CD4-positive, CD25-positive, alpha-beta regulatory T cell (primary cell): ENCODE data around the gene ABCC12. TPM values are rescaled to one million over a fixed set of nuclear protein-coding genes. Genes with fewer than 3 reads are reported as not detected.
"Not testable (repeated sequence)": the region's sequence is repeated elsewhere in the genome, so short reads cannot be mapped to it uniquely, and the experiment has no call there.

Source experiments
- ATAC-seq, 2 donors: fragments of 150-1000 bp; cut with Tn5 transposase; one replicate each; pipeline ENCODE4 v1.10.0; 2021; ENCODE audit warnings: low read depth in 2 of 2, moderate number of reproducible peaks in 2 of 2, moderate library complexity in 1 of 2
- DNase-seq, 3 donors: peaks; one replicate each; pipeline versions ENCODE4 v3.0.0 to v3.0.0-alpha.2; 2012 to 2022; ENCODE audit warnings: mixed read lengths in 1 of 3
- H3K27ac ChIP-seq: one replicate; pipeline ENCODE4 v1.7.0; 2013; ENCODE audit warnings: mild to moderate bottlenecking, low read length; ENCODE audit not compliant: insufficient read depth, poor library complexity, severe bottlenecking
- H3K27me3 ChIP-seq: one replicate; pipeline ENCODE4 v1.7.0; 2013; ENCODE audit warnings: low read length; ENCODE audit not compliant: control insufficient read depth, insufficient read depth
- H3K36me3 ChIP-seq: one replicate; pipeline ENCODE4 v1.7.0; 2013; ENCODE audit warnings: mild to moderate bottlenecking, low read length, moderate library complexity; ENCODE audit not compliant: control insufficient read depth, insufficient read depth
- H3K4me1 ChIP-seq: 2 replicates; pipeline ENCODE4 v1.7.0; 2013; ENCODE audit warnings: mild to moderate bottlenecking, low read length; ENCODE audit not compliant: insufficient read depth, control insufficient read depth, poor library complexity, severe bottlenecking
- H3K4me3 ChIP-seq: one replicate; pipeline ENCODE4 v1.7.0; 2013; ENCODE audit warnings: low read depth, mild to moderate bottlenecking, low read length, moderate library complexity
- H3K9me3 ChIP-seq, 2 experiments: 1 replicate in 1 of 2; 2 replicates in 1 of 2; pipeline ENCODE4 v1.7.0; 2013; ENCODE audit warnings: low read length in 2 of 2, mild to moderate bottlenecking in 1 of 2, moderate library complexity in 1 of 2; ENCODE audit not compliant: control insufficient read depth in 2 of 2
- H3K27ac Mint-ChIP-seq, 3 donors: one replicate each; pipeline ENCODE4 v1.8.0; 2020 to 2022; ENCODE audit warnings: mild to moderate bottlenecking in 3 of 3, mixed read lengths in 3 of 3, moderate library complexity in 2 of 3
- H3K27me3 Mint-ChIP-seq: one replicate; pipeline ENCODE4 v1.8.0; 2022; ENCODE audit warnings: mild to moderate bottlenecking, mixed read lengths
- H3K36me3 Mint-ChIP-seq: one replicate; pipeline ENCODE4 v1.8.0; 2020; ENCODE audit warnings: mixed read lengths
- H3K4me1 Mint-ChIP-seq, 4 donors: one replicate each; pipeline ENCODE4 v1.8.0; 2020 to 2022; ENCODE audit warnings: mixed read lengths in 4 of 4, mild to moderate bottlenecking in 1 of 4
- H3K4me3 Mint-ChIP-seq, 4 donors: one replicate each; pipeline ENCODE4 v1.8.0; 2020 to 2022; ENCODE audit warnings: mild to moderate bottlenecking in 4 of 4, mixed read lengths in 4 of 4, moderate library complexity in 3 of 4
- H3K9me3 Mint-ChIP-seq, 7 donors: one replicate each; pipeline ENCODE4 v1.8.0; 2020 to 2022; ENCODE audit warnings: mixed read lengths in 7 of 7, mild to moderate bottlenecking in 3 of 7, moderate library complexity in 2 of 7
- polyA plus RNA-seq, 4 donors: library from polyadenylated mRNA; unstranded; fragments of 300-500 nt; fragmentation: Illumina TruSeq; gene quantifications; one replicate each; pipeline ENCODE4 v1.2.3, GENCODE V29; 2021
- total RNA-seq: library from RNA; stranded (reverse); gene quantifications from one replicate; pipeline ENCODE4 v1.2.3, GENCODE V29; 2022

Gene ABCC12
- total and polyA plus RNA-seq, 5 donors from 2014 or later = not detected

GRCh38 chr16:48188449-48189102, 32.8 kb upstream of the ABCC12 start:
- H3K36me3 ChIP-seq = no peaks in the 10 kb centered on the region
- DNase-seq = peak in 1 of 3 donors; percentile 61
- peaks cover 0 to 5% (median 4%) of the 10 kb centered on the region in 4 donors for H3K4me1 Mint-ChIP-seq
- H3K9me3 ChIP-seq = no peaks in the 10 kb centered on the region
- no peak overlapping the region for H3K4me3 ChIP-seq
- H3K4me1 ChIP-seq = no peaks in the 10 kb centered on the region
- ATAC-seq = no peak
- peaks cover 10% of the 10 kb centered on the region for H3K27me3 Mint-ChIP-seq
- no peak overlapping the region for H3K27ac ChIP-seq
- no peaks in the 10 kb centered on the region for H3K36me3 Mint-ChIP-seq
- no peak overlapping the region for H3K27ac Mint-ChIP-seq
- H3K4me3 Mint-ChIP-seq = no peak overlapping the region
- H3K9me3 Mint-ChIP-seq = peaks cover 0 to 2% (median 0%) of the 10 kb centered on the region in 7 donors
- H3K27me3 ChIP-seq = no peaks in the 10 kb centered on the region

DNA sequence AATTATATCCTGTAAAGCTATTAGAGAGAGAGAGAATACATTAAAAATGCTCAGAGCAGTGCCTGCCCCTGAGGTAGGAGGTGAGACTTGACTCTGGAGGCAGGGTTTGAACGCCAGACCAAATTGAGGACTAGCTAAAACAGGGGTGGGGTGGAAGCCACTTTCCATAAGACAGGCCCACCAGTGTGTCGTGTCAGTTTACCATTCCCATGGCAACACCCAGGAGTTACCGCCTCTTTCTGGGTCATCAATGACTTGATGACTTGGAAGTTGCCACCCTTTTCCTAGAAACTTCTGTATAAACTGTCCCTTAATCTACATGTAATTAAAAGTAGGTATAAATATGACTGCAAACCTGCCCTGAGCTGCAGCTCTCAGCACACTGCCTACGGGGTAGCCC, 32.0 kb upstream of the ABCC12 start:
- Mint-ChIP-seq H3K27ac (no peak overlapping the region), H3K4me1 (peaks cover 0 to 5% (median 4%) of the 10 kb centered on the region in 4 donors), H3K27me3 (peaks cover 10% of the 10 kb centered on the region), H3K36me3 (no peaks in the 10 kb centered on the region), H3K4me3 (no peak overlapping the region), H3K9me3 (peaks cover 0 to 2% (median 0%) of the 10 kb centered on the region in 7 donors)
- no peak overlapping the region for H3K27ac ChIP-seq
- ATAC-seq = no peak
- H3K4me1 ChIP-seq = no peaks in the 10 kb centered on the region
- H3K27me3 ChIP-seq = no peaks in the 10 kb centered on the region
- H3K9me3 ChIP-seq = no peaks in the 10 kb centered on the region
- no peak overlapping the region for H3K4me3 ChIP-seq
- DNase-seq = no peak
- no peaks in the 10 kb centered on the region for H3K36me3 ChIP-seq

GRCh38 chr16:48184681-48185080, 28.9 kb upstream of the ABCC12 start:
- ATAC-seq = no peak

GRCh38 chr16:48182979-48183537, 27.3 kb upstream of the ABCC12 start:
- H3K27me3 Mint-ChIP-seq = peaks cover 10% of the 10 kb centered on the region
- no peaks in the 10 kb centered on the region for H3K4me1 Mint-ChIP-seq
- ATAC-seq = no peak

More at GRCh38 chr16:48184681-48185080, 28.9 kb upstream of the ABCC12 start:
- H3K27me3 ChIP-seq = no peaks in the 10 kb centered on the region
- H3K36me3 Mint-ChIP-seq = no peaks in the 10 kb centered on the region
- H3K4me1 Mint-ChIP-seq = peaks cover 0 to 4% (median 2%) of the 10 kb centered on the region in 4 donors
- no peak overlapping the region for H3K4me3 ChIP-seq
- H3K27ac Mint-ChIP-seq = no peak overlapping the region
- H3K27me3 Mint-ChIP-seq = peaks cover 10% of the 10 kb centered on the region
- no peaks in the 10 kb centered on the region for H3K36me3 ChIP-seq
- no peaks in the 10 kb centered on the region for H3K9me3 ChIP-seq
- H3K4me1 ChIP-seq = no peaks in the 10 kb centered on the region
- H3K4me3 Mint-ChIP-seq = no peak overlapping the region
- no peaks in the 10 kb centered on the region for H3K9me3 Mint-ChIP-seq
- DNase-seq = no peak
- H3K27ac ChIP-seq = no peak overlapping the region

DNA sequence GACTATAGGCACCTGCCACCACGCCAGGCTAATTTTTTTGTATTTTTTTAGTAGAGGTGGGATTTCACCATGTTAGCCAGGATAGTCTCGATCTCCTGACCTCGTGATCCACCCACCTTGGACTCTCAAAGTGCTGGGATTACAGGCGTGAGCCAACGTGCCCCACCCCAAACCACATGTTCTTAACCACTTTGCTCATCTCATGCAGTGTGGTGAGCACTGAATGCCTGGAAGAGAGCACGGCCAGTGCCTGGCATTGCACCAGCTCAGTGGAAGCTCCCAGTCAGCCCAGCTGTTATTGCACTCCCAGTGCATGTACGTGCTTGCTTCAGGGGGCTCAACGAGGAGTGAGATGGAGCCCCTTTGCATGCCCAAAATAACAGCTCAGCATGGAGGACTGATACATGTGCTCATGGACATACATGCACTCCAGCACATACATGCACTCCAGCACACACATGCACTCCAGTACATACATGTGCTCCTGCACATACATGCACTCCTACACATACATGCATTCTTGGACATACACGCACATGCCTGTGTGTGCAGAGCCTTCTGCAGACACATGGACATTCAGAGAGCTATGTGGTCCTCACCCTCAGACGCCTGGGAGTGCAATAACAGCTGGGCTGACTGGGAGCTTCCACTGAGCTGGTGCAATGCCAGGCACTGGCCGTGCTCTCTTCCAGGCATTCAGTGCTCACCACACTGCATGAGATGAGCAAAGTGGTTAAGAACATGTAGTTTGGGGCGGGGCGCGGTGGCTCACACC, 26.1 kb upstream of the ABCC12 start:
- H3K9me3 Mint-ChIP-seq, H3K4me3 Mint-ChIP-seq, DNase-seq, H3K4me1 Mint-ChIP-seq, ATAC-seq, H3K36me3 ChIP-seq, H3K27ac ChIP-seq, H3K4me1 ChIP-seq, H3K36me3 Mint-ChIP-seq, H3K27ac Mint-ChIP-seq, H3K9me3 ChIP-seq, H3K27me3 ChIP-seq, H3K4me3 ChIP-seq, H3K27me3 Mint-ChIP-seq: not testable (repeated sequence)

More at GRCh38 chr16:48182979-48183537, 27.3 kb upstream of the ABCC12 start:
- H3K4me1 ChIP-seq = no peaks in the 10 kb centered on the region
- no peak overlapping the region for H3K27ac Mint-ChIP-seq
- no peaks in the 10 kb centered on the region for H3K27me3 ChIP-seq
- no peak for DNase-seq
- no peaks in the 10 kb centered on the region for H3K36me3 ChIP-seq
- H3K9me3 Mint-ChIP-seq = no peaks in the 10 kb centered on the region
- H3K36me3 Mint-ChIP-seq = no peaks in the 10 kb centered on the region
- H3K4me3 ChIP-seq = no peak overlapping the region
- no peaks in the 10 kb centered on the region for H3K9me3 ChIP-seq
- H3K4me3 Mint-ChIP-seq = no peak overlapping the region
- no peak overlapping the region for H3K27ac ChIP-seq

DNA sequence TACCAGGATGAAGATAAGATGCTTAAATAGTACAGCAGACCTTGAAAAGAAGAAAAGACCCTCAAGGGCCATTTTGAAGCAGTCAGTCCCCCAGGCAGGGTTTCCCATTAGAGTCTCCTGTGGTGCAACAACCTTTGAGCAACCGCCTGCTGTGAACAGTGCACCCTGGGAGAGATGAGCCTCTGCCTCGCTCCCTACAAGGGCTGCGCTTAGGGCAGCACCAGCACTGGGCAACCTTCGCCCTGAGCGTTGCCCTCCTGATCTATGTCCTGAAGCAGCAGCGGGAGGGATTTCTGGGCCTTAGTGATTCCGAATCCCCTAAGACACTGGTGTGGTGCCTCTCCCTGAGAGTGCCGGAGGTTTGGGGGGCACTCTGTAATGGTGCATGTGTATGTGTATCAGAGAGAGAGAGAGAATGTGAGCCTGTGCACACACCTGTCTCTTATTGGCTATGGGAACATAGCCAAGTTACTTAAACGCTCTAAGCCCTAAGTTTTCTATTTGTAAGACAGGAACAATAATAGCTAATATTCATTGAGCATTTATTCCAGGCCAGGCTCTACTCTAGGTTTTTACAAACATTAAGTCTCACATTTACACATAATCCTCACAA, 25.2 kb upstream of the ABCC12 start:
- ATAC-seq (no peak), DNase-seq (no peak)
- H3K4me3 ChIP-seq = no peak overlapping the region
- Mint-ChIP-seq H3K4me1 (no peaks in the 10 kb centered on the region), H3K27ac (no peak overlapping the region), H3K9me3 (no peaks in the 10 kb centered on the region), H3K36me3 (no peaks in the 10 kb centered on the region), H3K4me3 (no peak overlapping the region), H3K27me3 (peaks cover 5% of the 10 kb centered on the region)
- no peak overlapping the region for H3K27ac ChIP-seq
- H3K27me3 ChIP-seq = no peaks in the 10 kb centered on the region
- no peaks in the 10 kb centered on the region for H3K9me3 ChIP-seq
- H3K4me1 ChIP-seq = no peaks in the 10 kb centered on the region
- H3K36me3 ChIP-seq = no peaks in the 10 kb centered on the region

DNA sequence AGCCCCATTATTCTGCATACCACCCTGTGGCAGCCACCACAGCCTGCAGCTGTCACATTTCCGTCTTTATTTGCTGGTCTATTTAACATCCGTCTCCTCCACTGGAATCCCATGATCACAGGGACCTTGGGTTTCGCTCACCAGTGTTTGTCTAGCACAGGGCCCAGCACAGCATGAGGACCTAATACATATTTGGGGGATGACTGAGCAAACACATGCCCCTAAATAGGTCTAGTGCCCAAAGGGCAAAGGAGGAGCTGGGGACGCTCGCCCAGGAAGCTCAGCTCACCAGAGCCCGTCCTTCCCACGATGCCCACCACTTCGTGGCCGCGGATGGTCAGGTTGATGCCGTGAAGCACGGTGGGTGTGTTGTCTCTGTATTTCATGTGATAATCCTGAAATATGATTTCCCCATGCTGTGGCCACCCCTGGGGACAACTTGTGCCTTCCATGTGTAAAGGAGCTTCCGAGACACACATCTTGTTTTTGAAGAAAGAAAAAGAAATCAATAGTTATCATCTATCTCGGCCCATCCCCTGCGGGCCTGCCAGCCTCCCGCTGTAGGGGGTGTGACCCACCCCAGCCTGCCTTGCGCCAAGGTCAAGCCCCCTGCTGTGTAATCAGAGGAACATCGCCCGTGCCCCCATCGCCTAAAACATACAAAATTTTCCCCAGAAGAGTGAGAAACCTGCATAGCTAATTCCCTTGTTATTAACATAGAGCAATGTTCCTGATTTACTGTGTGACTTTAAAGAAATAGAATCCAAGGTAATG, 21.0 kb upstream of the ABCC12 start:
- ATAC-seq (no peak), DNase-seq (no peak)
- H3K9me3 ChIP-seq = no peaks in the 10 kb centered on the region
- Mint-ChIP-seq H3K27ac (no peak overlapping the region), H3K9me3 (peaks cover 0 to 2% (median 0%) of the 10 kb centered on the region in 7 donors), H3K4me1 (no peaks in the 10 kb centered on the region), H3K36me3 (no peaks in the 10 kb centered on the region), H3K4me3 (no peak overlapping the region), H3K27me3 (no peaks in the 10 kb centered on the region)
- H3K36me3 ChIP-seq = no peaks in the 10 kb centered on the region
- H3K4me1 ChIP-seq = no peaks in the 10 kb centered on the region
- no peak overlapping the region for H3K27ac ChIP-seq
- H3K4me3 ChIP-seq = no peak overlapping the region
- peaks cover 2% of the 10 kb centered on the region for H3K27me3 ChIP-seq
